Loucy (cell line): ENCODE measurements around the gene GC.

ENCODE experiments used
- EZH2phosphoT487 ChIP-seq: fragments of 200-600 bp; IDR thresholded peaks from 2 replicates; pipeline ENCODE4 v1.6.1; 2018; ENCODE audit warnings: antibody characterized with exemption, mild to moderate bottlenecking, moderate library complexity, borderline replicate concordance
- TF ChIP-seq, protein P1 (sequence below): fragments of 200-600 bp; sonication (generic); conservative IDR thresholded peaks from 2 replicates; pipeline ENCODE4 v1.5.1; 2014; ENCODE audit warnings: mild to moderate bottlenecking, antibody characterized with exemption, low read length

DNA sequence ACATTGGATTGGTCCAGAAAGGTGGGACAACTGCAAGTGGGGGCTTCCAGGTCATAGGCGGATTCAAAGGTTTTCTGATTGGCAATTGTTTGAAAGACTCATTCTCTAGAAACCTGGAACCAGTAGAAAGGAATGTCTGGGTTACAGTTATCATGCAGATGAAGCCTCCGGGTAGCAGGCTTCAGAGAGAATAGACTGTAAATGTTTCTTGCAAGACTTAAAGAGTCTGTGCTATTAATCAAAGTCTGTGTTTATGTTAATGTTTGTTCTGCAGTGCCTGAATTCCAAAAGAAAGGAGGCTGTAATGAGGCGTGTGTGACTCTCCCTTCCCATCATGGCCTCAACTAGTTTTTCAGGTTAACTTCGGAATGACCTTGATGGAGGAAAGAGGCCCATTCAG is 43.9 kb upstream of the GC start:
- no peak for TF ChIP-seq EZH2phosphoT487
- TF ChIP-seq, protein P1, sequence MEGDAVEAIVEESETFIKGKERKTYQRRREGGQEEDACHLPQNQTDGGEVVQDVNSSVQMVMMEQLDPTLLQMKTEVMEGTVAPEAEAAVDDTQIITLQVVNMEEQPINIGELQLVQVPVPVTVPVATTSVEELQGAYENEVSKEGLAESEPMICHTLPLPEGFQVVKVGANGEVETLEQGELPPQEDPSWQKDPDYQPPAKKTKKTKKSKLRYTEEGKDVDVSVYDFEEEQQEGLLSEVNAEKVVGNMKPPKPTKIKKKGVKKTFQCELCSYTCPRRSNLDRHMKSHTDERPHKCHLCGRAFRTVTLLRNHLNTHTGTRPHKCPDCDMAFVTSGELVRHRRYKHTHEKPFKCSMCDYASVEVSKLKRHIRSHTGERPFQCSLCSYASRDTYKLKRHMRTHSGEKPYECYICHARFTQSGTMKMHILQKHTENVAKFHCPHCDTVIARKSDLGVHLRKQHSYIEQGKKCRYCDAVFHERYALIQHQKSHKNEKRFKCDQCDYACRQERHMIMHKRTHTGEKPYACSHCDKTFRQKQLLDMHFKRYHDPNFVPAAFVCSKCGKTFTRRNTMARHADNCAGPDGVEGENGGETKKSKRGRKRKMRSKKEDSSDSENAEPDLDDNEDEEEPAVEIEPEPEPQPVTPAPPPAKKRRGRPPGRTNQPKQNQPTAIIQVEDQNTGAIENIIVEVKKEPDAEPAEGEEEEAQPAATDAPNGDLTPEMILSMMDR, result no peak
